COLO829 (cell line): ENCODE data around the gene MYO9B.

Experiments
- DNase-seq: peaks from one replicate; pipeline ENCODE4 v3.0.0; 2012; ENCODE audit warnings: low spot score

Gene MYO9B

GRCh38 chr19:17075035-17075863 is at the start of gene MYO9B, which contains the start of gene HAUS8:
MYO9B (plus strand) TSS chr19:17075777; CDS start chr19:17101718, 25,941 bp downstream.
HAUS8 (minus strand) TSS chr19:17075452; CDS start chr19:17075422, 30 bp downstream.
- peak; percentile 97 for DNase-seq

GRCh38 chr19:17025991-17026658 is 49.5 kb upstream of the MYO9B start:
- no peak for DNase-seq

GRCh38 chr19:17026706-17027534 is 48.7 kb upstream of the MYO9B start, which contains the start of gene CPAMD8:
CPAMD8 (minus strand) TSS chr19:17026810; CDS start chr19:17026642, 168 bp downstream.
- DNase-seq: no peak

GRCh38 chr19:17027535-17027975 is 48.0 kb upstream of the MYO9B start:
- DNase-seq: no peak

- DNase-seq: no peak
Observed at GRCh38 chr19:17031741-17032140, 43.8 kb upstream of the MYO9B start.

GRCh38 chr19:17035842-17036424 is 39.6 kb upstream of the MYO9B start:
- no peak for DNase-seq

GRCh38 chr19:17036640-17037039 is 38.9 kb upstream of the MYO9B start:
- DNase-seq: no peak

GRCh38 chr19:17037184-17037583 is 38.4 kb upstream of the MYO9B start:
- DNase-seq: no peak

- DNase-seq: no peak
Observed at GRCh38 chr19:17037966-17038500, 37.5 kb upstream of the MYO9B start.

- DNase-seq: no peak
Observed at GRCh38 chr19:17041976-17042375, 33.6 kb upstream of the MYO9B start.

GRCh38 chr19:17043744-17044143 is 31.8 kb upstream of the MYO9B start:
- DNase-seq: no peak

- no peak for DNase-seq
Observed at GRCh38 chr19:17045907-17046502, 29.6 kb upstream of the MYO9B start.

- DNase-seq: no peak
Observed at GRCh38 chr19:17048885-17049453, 26.6 kb upstream of the MYO9B start.

GRCh38 chr19:17049711-17050280 is 25.8 kb upstream of the MYO9B start:
- DNase-seq: peak; percentile 31

GRCh38 chr19:17052439-17052838 is 23.1 kb upstream of the MYO9B start:
- DNase-seq: no peak

GRCh38 chr19:17054746-17055145 is 20.8 kb upstream of the MYO9B start:
- no peak for DNase-seq

- no peak for DNase-seq
Observed at GRCh38 chr19:17055636-17056035, 19.9 kb upstream of the MYO9B start.

GRCh38 chr19:17058236-17058635 is 17.3 kb upstream of the MYO9B start:
- no peak for DNase-seq

GRCh38 chr19:17060802-17061201 is 14.8 kb upstream of the MYO9B start:
- DNase-seq: no peak

GRCh38 chr19:17061205-17061604 is 14.4 kb upstream of the MYO9B start:
- no peak for DNase-seq
